HEK293 (cell line): ENCODE data around the gene WDR72.

Experiments
- CTCF ChIA-PET: fragments of 350-600 bp; formaldehyde crosslinking; extraction: SDS; loops from one replicate; lab custom pipeline; 2021; ENCODE audit warnings: antibody characterized with exemption; lab: Yijun Ruan, JAX
- POLR2A ChIA-PET: fragments of 300-600 bp; formaldehyde crosslinking; extraction: SDS; loops from one replicate; lab custom pipeline; 2020; ENCODE audit warnings: antibody characterized with exemption, inconsistent platforms; lab: Yijun Ruan, JAX
- H3K27ac ChIP-seq: fragments of 200-500 bp; sonication (Bioruptor generic); 2 replicates; pipeline ENCODE4 v1.5.1; 2014; ENCODE audit warnings: low read depth, low read length, control low read depth, inconsistent platforms; ENCODE audit errors: extremely low read depth
- H3K36me3 ChIP-seq, 2 experiments: fragments of 200-500 bp in 1 of 2; sonication (Bioruptor generic) in 1 of 2; 1 replicate in 1 of 2; 2 replicates in 1 of 2; pipeline ENCODE4 v1.5.1; 2014 to 2017; ENCODE audit warnings: inconsistent platforms in 2 of 2, low read length in 2 of 2; ENCODE audit not compliant: control insufficient read depth in 2 of 2, insufficient read depth in 1 of 2
- H3K4me1 ChIP-seq: fragments of 200-500 bp; sonication (Bioruptor generic); 2 replicates; pipeline ENCODE4 v1.5.1; 2014; ENCODE audit warnings: mild to moderate bottlenecking, low read length, inconsistent platforms; ENCODE audit not compliant: control insufficient read depth, insufficient read depth
- H3K4me3 ChIP-seq: 2 replicates; pipeline ENCODE4 v1.5.1; 2011; ENCODE audit warnings: low read depth, mild to moderate bottlenecking, control low read depth, low read length, moderate library complexity
- H3K9me3 ChIP-seq: fragments of 200-500 bp; sonication (Bioruptor generic); 2 replicates; pipeline ENCODE4 v1.5.1; 2014; ENCODE audit warnings: low read depth, low read length, inconsistent platforms; ENCODE audit not compliant: control insufficient read depth, insufficient read depth
- BCL6B ChIP-seq: fragments of 450-650 bp; formaldehyde crosslinking; IDR thresholded peaks from 2 replicates; pipeline ENCODE4 v1.5.1; 2017; ENCODE audit warnings: missing biosample characterization, missing genetic modification characterization
- GLI4 ChIP-seq: fragments of 450-650 bp; formaldehyde crosslinking; IDR thresholded peaks from 2 replicates; pipeline ENCODE4 v1.5.1; 2016; ENCODE audit warnings: missing biosample characterization, missing genetic modification characterization
- GLIS2 ChIP-seq: fragments of 450-650 bp; formaldehyde crosslinking; IDR thresholded peaks from 2 replicates; pipeline ENCODE4 v1.5.1; 2016; ENCODE audit warnings: missing biosample characterization, missing genetic modification characterization
- KLF16 ChIP-seq: fragments of 450-650 bp; formaldehyde crosslinking; IDR thresholded peaks from 2 replicates; pipeline ENCODE4 v1.5.1; 2017; ENCODE audit warnings: missing biosample characterization, missing genetic modification characterization
- MYNN ChIP-seq: fragments of 450-650 bp; formaldehyde crosslinking; IDR thresholded peaks from 2 replicates; pipeline ENCODE4 v1.5.1; 2016; ENCODE audit warnings: missing biosample characterization, missing genetic modification characterization, borderline replicate concordance
- PATZ1 ChIP-seq: fragments of 450-650 bp; formaldehyde crosslinking; IDR thresholded peaks from 2 replicates; pipeline ENCODE4 v1.5.1; 2016; ENCODE audit warnings: missing biosample characterization, missing genetic modification characterization
- SETDB1 ChIP-seq: IDR thresholded peaks from one replicate; pipeline ENCODE4 v1.6.1; 2017; ENCODE audit warnings: mild to moderate bottlenecking, low read length, moderate library complexity, mixed read lengths; ENCODE audit not compliant: insufficient read length
- ZBTB21 ChIP-seq: fragments of 450-650 bp; formaldehyde crosslinking; IDR thresholded peaks from 2 replicates; pipeline ENCODE4 v1.5.1; 2017; ENCODE audit warnings: missing biosample characterization, missing genetic modification characterization
- ZBTB8A ChIP-seq: fragments of 450-650 bp; formaldehyde crosslinking; IDR thresholded peaks from 2 replicates; pipeline ENCODE4 v1.5.1; 2016; ENCODE audit warnings: missing biosample characterization, missing genetic modification characterization
- ZNF146 ChIP-seq: fragments of 450-650 bp; formaldehyde crosslinking; IDR thresholded peaks from 2 replicates; pipeline ENCODE4 v1.5.1; 2016; ENCODE audit warnings: missing biosample characterization, missing genetic modification characterization
- ZNF211 ChIP-seq: fragments of 450-650 bp; formaldehyde crosslinking; IDR thresholded peaks from 2 replicates; pipeline ENCODE4 v1.5.1; 2016; ENCODE audit warnings: low read depth, missing biosample characterization, missing genetic modification characterization
- ZNF239 ChIP-seq: fragments of 450-650 bp; formaldehyde crosslinking; IDR thresholded peaks from 2 replicates; pipeline ENCODE4 v1.5.1; 2016; ENCODE audit warnings: missing biosample characterization, missing genetic modification characterization
- ZNF350 ChIP-seq: fragments of 450-650 bp; formaldehyde crosslinking; IDR thresholded peaks from 2 replicates; pipeline ENCODE4 v1.5.0; 2017; ENCODE audit warnings: missing biosample characterization, mild to moderate bottlenecking, missing genetic modification characterization
- ZNF354C ChIP-seq: fragments of 450-650 bp; formaldehyde crosslinking; IDR thresholded peaks from 2 replicates; pipeline ENCODE4 v1.5.1; 2016; ENCODE audit warnings: missing biosample characterization, missing genetic modification characterization, low read depth, borderline replicate concordance
- ZNF37A ChIP-seq: fragments of 450-650 bp; IDR thresholded peaks from 2 replicates; pipeline ENCODE4 v1.5.1; 2018; ENCODE audit warnings: missing biosample characterization, missing genetic modification characterization
- ZNF416 ChIP-seq: fragments of 450-650 bp; formaldehyde crosslinking; IDR thresholded peaks from 2 replicates; pipeline ENCODE4 v1.5.1; 2016; ENCODE audit warnings: missing biosample characterization, missing genetic modification characterization
- ZNF433 ChIP-seq: fragments of 450-650 bp; formaldehyde crosslinking; IDR thresholded peaks from 2 replicates; pipeline ENCODE4 v1.5.1; 2016; ENCODE audit warnings: missing biosample characterization, missing genetic modification characterization, low read depth
- ZNF623 ChIP-seq: fragments of 450-650 bp; formaldehyde crosslinking; IDR thresholded peaks from 2 replicates; pipeline ENCODE4 v1.5.1; 2016; ENCODE audit warnings: missing biosample characterization, missing genetic modification characterization
- ZNF692 ChIP-seq: fragments of 450-650 bp; formaldehyde crosslinking; IDR thresholded peaks from 2 replicates; pipeline ENCODE4 v1.5.1; 2016; ENCODE audit warnings: missing biosample characterization, missing genetic modification characterization
- ZNF843 ChIP-seq: fragments of 450-650 bp; formaldehyde crosslinking; IDR thresholded peaks from 2 replicates; pipeline ENCODE4 v1.5.1; 2016; ENCODE audit warnings: missing biosample characterization, missing genetic modification characterization
- ZSCAN30 ChIP-seq: fragments of 450-650 bp; IDR thresholded peaks from 2 replicates; pipeline ENCODE4 v1.5.1; 2018; ENCODE audit warnings: missing biosample characterization, mild to moderate bottlenecking, missing genetic modification characterization, moderate library complexity

WDR72 gene

GRCh38 chr15:53477981-53478766 lies 281.3 kb downstream of the WDR72 start:
- ChIA-PET POLR2A (no interaction called here), CTCF (no interaction called here)
- Histone ChIP-seq H3K36me3 (no peaks in the 10 kb centered on the region), H3K27ac (no peak overlapping the region), H3K4me1 (no peaks in the 10 kb centered on the region), H3K4me3 (no peak overlapping the region), H3K9me3 (no peaks in the 10 kb centered on the region)
- no peak for TF ChIP-seq GLI4 (tag by site-specific recombination)

- H3K4me3 ChIP-seq = no peak overlapping the region
- ChIA-PET CTCF (no interaction called here), POLR2A (no interaction called here)
- no peaks in the 10 kb centered on the region for H3K36me3 ChIP-seq
- H3K4me1 ChIP-seq = no peaks in the 10 kb centered on the region
- no peaks in the 10 kb centered on the region for H3K9me3 ChIP-seq
- TF ChIP-seq ZNF146 (tag by site-specific recombination) (no peak), GLIS2 (no peak), ZNF843 (no peak), BCL6B (no peak), ZNF416 (tag by site-specific recombination) (no peak)
- TF ChIP-seq, all 188 proteins: peak for 0
- no peak overlapping the region for H3K27ac ChIP-seq
These were observed 285.6 kb downstream of the WDR72 start for GRCh38 chr15:53473886-53474285.

GRCh38 chr15:53473435-53473834 lies 286.0 kb downstream of the WDR72 start:
- TF ChIP-seq ZNF623 (tag by site-specific recombination) = no peak
- TF ChIP-seq KLF16 (tag by site-specific recombination) = no peak
- no peak for TF ChIP-seq ZSCAN30 (tag by site-specific recombination)
- TF ChIP-seq ZNF350 (tag by site-specific recombination) = no peak
- TF ChIP-seq SETDB1 = no peak
- no peak for TF ChIP-seq PATZ1 (tag by site-specific recombination)
- no peak for TF ChIP-seq ZNF211
- no peak for TF ChIP-seq ZBTB21
- no peak for TF ChIP-seq ZNF433 (tag by site-specific recombination)
- TF ChIP-seq ZNF239 (tag by site-specific recombination) = no peak
- Histone ChIP-seq H3K27ac (no peak overlapping the region), H3K4me1 (no peaks in the 10 kb centered on the region), H3K9me3 (no peaks in the 10 kb centered on the region), H3K4me3 (no peak overlapping the region), H3K36me3 (no peaks in the 10 kb centered on the region)
- ChIA-PET CTCF (no interaction called here), POLR2A (no interaction called here)

GRCh38 chr15:53472883-53473282 lies 286.6 kb downstream of the WDR72 start:
- no peaks in the 10 kb centered on the region for H3K9me3 ChIP-seq
- no peaks in the 10 kb centered on the region for H3K36me3 ChIP-seq
- ChIA-PET POLR2A (no interaction called here), CTCF (no interaction called here)
- H3K4me1 ChIP-seq = no peaks in the 10 kb centered on the region
- H3K4me3 ChIP-seq = no peak overlapping the region
- TF ChIP-seq ZNF37A (tag by site-specific recombination) (no peak), ZBTB8A (no peak), MYNN (tag by site-specific recombination) (no peak), ZNF692 (tag by site-specific recombination) (no peak), ZNF354C (tag by site-specific recombination) (no peak)
- H3K27ac ChIP-seq = no peak overlapping the region
